Activated CD8-positive, alpha-beta T cell treated with anti-CD3 and anti-CD28 coated beads for 36 hours (primary cell): ENCODE results near the gene ACSM5. TPM values are rescaled to one million over a fixed set of nuclear protein-coding genes. Genes with fewer than 3 reads are reported as not detected.

Source experiments
- ATAC-seq: fragments of 200-7000 bp; cut with Tn5 transposase; one replicate; pipeline ENCODE4 v1.10.0; 2021; ENCODE audit warnings: mild to moderate bottlenecking, moderate library complexity
- CTCF ChIA-PET: fragments of 350-600 bp; sonication (Branson Sonifier 250); formaldehyde crosslinking; loops from one replicate; lab custom pipeline; 2021; ENCODE audit warnings: antibody characterized with exemption; lab: Charles Lee
- POLR2A ChIA-PET: fragments of 350-600 bp; sonication (Branson Sonifier 250); formaldehyde crosslinking; loops from one replicate; lab custom pipeline; 2021; ENCODE audit warnings: antibody characterized with exemption; lab: Charles Lee
- DNase-seq: peaks from one replicate; pipeline ENCODE4 v3.0.0-alpha.2; 2020
- H3K27ac Mint-ChIP-seq: one replicate; pipeline ENCODE4 v1.8.0; 2021; ENCODE audit warnings: mild to moderate bottlenecking, mixed read lengths
- H3K27me3 Mint-ChIP-seq: one replicate; pipeline ENCODE4 v1.8.0; 2021; ENCODE audit warnings: mixed read lengths
- H3K36me3 Mint-ChIP-seq: one replicate; pipeline ENCODE4 v1.8.0; 2021; ENCODE audit warnings: low read depth, mixed read lengths
- H3K4me1 Mint-ChIP-seq: one replicate; pipeline ENCODE4 v1.8.0; 2021; ENCODE audit warnings: low read depth, mixed read lengths
- H3K4me3 Mint-ChIP-seq: one replicate; pipeline ENCODE4 v1.8.0; 2021; ENCODE audit warnings: mild to moderate bottlenecking, moderate library complexity, mixed read lengths
- H3K9me3 Mint-ChIP-seq: one replicate; pipeline ENCODE4 v1.8.0; 2021; ENCODE audit warnings: mixed read lengths
- intact Hi-C: fragments of 100-400 bp; cut with micrococcal nuclease; formaldehyde crosslinking; loops from one replicate; pipeline ENCODE4 v1.10.0; 2022
- total RNA-seq, 2 experiments: library from RNA; stranded (reverse); gene quantifications; one replicate each; pipeline ENCODE4 v1.2.3, GENCODE V29; 2021
- TF ChIP-seq, protein P1 (sequence below): fragments of 200-600 bp; IDR thresholded peaks from one replicate; pipeline ENCODE4 v1.8.0; 2022; ENCODE audit warnings: antibody characterized with exemption, mild to moderate bottlenecking

Gene ACSM5
- total RNA-seq, 2 experiments from 2014 or later = not detected

DNA sequence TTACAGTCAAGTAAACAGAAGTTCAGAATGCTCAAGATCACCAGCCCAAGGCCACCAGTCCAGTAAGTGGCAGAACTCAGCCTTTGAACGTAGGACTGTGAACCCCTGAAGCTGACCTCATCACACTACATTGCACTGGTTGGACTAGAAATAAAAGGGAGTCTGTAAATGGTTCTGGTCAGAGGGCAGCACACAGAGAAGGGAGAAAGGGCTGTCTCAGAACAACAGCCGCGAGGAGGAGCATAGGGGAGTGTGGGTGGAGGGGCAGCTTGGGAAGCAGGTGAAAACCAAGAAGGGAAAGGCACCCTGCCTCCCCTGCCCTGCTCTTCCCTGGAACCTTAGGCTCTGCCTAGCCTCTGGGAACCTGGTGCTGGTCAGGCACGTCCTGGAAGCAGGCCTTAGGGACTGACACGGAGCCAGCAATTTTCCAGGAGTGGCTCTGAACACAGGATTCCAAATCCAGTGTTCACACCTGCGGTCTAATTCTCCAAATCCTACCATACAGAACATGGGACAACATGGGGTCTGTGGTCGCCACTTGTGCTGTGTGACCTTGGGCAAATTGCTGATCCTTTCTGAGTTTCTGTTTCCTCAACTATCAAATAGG, 11.8 kb upstream of the ACSM5 start:
- H3K27me3 Mint-ChIP-seq = no peaks in the 10 kb centered on the region
- H3K9me3 Mint-ChIP-seq = no peaks in the 10 kb centered on the region
- no peak overlapping the region for H3K4me3 Mint-ChIP-seq
- intact Hi-C loops = no loop called here
- H3K4me1 Mint-ChIP-seq = no peaks in the 10 kb centered on the region
- no peaks in the 10 kb centered on the region for H3K36me3 Mint-ChIP-seq
- DNase-seq (no peak), ATAC-seq (no peak)
- ChIA-PET POLR2A (no interaction called here), CTCF (no interaction called here)
- TF ChIP-seq, protein P1, sequence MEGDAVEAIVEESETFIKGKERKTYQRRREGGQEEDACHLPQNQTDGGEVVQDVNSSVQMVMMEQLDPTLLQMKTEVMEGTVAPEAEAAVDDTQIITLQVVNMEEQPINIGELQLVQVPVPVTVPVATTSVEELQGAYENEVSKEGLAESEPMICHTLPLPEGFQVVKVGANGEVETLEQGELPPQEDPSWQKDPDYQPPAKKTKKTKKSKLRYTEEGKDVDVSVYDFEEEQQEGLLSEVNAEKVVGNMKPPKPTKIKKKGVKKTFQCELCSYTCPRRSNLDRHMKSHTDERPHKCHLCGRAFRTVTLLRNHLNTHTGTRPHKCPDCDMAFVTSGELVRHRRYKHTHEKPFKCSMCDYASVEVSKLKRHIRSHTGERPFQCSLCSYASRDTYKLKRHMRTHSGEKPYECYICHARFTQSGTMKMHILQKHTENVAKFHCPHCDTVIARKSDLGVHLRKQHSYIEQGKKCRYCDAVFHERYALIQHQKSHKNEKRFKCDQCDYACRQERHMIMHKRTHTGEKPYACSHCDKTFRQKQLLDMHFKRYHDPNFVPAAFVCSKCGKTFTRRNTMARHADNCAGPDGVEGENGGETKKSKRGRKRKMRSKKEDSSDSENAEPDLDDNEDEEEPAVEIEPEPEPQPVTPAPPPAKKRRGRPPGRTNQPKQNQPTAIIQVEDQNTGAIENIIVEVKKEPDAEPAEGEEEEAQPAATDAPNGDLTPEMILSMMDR = no peak
- no peak overlapping the region for H3K27ac Mint-ChIP-seq

DNA sequence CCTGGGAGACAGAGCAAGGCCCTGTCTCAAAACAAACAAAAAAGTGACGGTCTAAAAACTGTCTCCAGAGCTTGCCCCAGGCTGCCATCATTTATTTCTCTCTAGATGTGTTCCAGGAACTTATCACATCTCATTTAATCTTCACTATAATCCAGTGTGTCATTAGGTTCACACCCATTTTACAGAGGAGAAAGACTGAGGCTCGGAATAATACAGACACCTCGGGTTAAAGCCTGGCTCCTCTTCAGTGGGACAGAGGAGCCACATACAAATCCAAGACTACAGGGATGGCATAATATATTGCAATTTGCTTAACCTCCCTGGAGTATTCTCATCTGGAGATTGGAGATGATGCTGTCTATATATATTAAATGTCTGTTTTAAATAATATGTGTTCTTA, 10.7 kb upstream of the ACSM5 start:
- TF ChIP-seq, protein P1 = no peak
- POLR2A ChIA-PET = no interaction called here

DNA sequence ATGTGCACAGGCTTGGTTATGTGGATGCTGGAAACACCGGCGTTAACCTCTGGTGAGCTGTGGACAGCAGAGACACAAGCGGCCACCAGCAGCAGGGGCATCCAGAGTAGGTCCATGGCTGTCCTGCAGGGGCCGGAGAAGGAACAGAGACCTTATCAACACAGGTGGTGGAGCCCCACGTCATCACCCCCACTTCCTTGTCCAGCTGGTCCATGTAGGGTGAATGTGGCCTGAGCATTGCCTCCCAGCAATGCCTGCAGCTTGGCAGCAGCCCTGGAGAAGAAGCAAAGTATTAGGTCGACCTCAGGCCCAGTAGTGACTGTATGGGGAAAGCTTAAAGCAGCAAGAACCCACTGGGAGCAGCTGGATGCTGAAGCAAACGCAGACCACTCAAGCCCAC, 10.1 kb upstream of the ACSM5 start:
- ATAC-seq = no peak
- Mint-ChIP-seq H3K27me3 (no peaks in the 10 kb centered on the region), H3K4me3 (no peak overlapping the region), H3K36me3 (no peaks in the 10 kb centered on the region), H3K9me3 (no peaks in the 10 kb centered on the region), H3K27ac (no peak overlapping the region), H3K4me1 (no peaks in the 10 kb centered on the region)
- TF ChIP-seq, protein P1 = no peak
- DNase-seq = no peak
- CTCF ChIA-PET = interaction anchor here (1.2 kb wide), 1 partner anchor 14 kb away, joined by 5 read pairs; no protein-coding TSS in a partner anchor
- POLR2A ChIA-PET = no interaction called here
- intact Hi-C loops = no loop called here

More for the DNA sequence above, 10.7 kb upstream of the ACSM5 start:
- Mint-ChIP-seq H3K27me3 (no peaks in the 10 kb centered on the region), H3K36me3 (no peaks in the 10 kb centered on the region), H3K4me3 (no peak overlapping the region), H3K27ac (no peak overlapping the region), H3K4me1 (no peaks in the 10 kb centered on the region), H3K9me3 (no peaks in the 10 kb centered on the region)
- CTCF ChIA-PET = no interaction called here
- intact Hi-C loops = no loop called here
- ATAC-seq (no peak), DNase-seq (no peak)

DNA sequence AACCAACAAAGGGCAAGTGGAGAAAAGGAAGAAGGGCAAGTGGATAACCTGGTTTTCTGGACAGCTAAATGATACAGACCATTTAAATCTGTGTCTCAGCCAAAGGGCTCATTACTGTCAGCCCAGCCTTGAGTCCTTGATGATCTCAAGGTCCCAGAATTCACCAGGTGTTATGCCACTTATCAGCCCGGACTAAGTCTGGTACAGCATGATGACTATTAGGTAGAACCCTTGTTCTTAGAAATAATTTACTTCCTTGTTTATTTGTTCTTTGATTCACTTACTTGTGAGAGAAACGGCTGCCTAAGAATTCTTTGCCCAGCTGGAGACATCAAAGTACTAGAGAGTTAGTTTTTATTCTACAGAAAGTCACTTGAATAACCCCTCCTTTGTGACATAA, 8.3 kb upstream of the ACSM5 start:
- Mint-ChIP-seq H3K27ac (no peak overlapping the region), H3K9me3 (no peaks in the 10 kb centered on the region), H3K4me3 (no peak overlapping the region), H3K4me1 (no peaks in the 10 kb centered on the region), H3K36me3 (no peaks in the 10 kb centered on the region), H3K27me3 (no peaks in the 10 kb centered on the region)
- TF ChIP-seq, protein P1 = no peak
- POLR2A ChIA-PET = no interaction called here
- CTCF ChIA-PET = no interaction called here
- no peak for DNase-seq
- intact Hi-C loops = no loop called here
- no peak for ATAC-seq

- Mint-ChIP-seq H3K4me1 (no peaks in the 10 kb centered on the region), H3K9me3 (no peaks in the 10 kb centered on the region), H3K4me3 (no peak overlapping the region), H3K27me3 (no peaks in the 10 kb centered on the region), H3K36me3 (no peaks in the 10 kb centered on the region), H3K27ac (no peak overlapping the region)
- POLR2A ChIA-PET = no interaction called here
- TF ChIP-seq, protein P1 = no peak
- DNase-seq = no peak
- no peak for ATAC-seq
- intact Hi-C loops = no loop called here
- CTCF ChIA-PET = interaction anchor here (1.2 kb wide), 1 partner anchor 16 kb away, joined by 5 read pairs; no protein-coding TSS in a partner anchor
Measured at GRCh38 chr16:20401475-20402016, 7.8 kb upstream of the ACSM5 start.
